Keratinocyte (primary cell): ENCODE data around the gene HNRNPAB. TPM values are rescaled to one million over a fixed set of nuclear protein-coding genes. Genes with fewer than 3 reads are reported as not detected.

Experiments
- DNase-seq: peaks from one replicate; pipeline ENCODE4 v3.0.0-alpha.2; 2011; ENCODE audit warnings: low read depth, missing footprints, low spot score
- FAIRE-seq: peaks from 2 replicates; lab custom pipeline; 2011; peaks lifted over from hg19 to GRCh38; lab: Jason Lieb, UNC
- H2AFZ ChIP-seq: 2 replicates; pipeline ENCODE4 v1.6.0; 2012; ENCODE audit warnings: low read length, control low read depth, inconsistent platforms; ENCODE audit not compliant: control insufficient read depth
- H3K27ac ChIP-seq: 2 replicates; pipeline ENCODE4 v1.5.1; 2011; ENCODE audit warnings: low read length; ENCODE audit not compliant: control insufficient read depth, insufficient read depth
- H3K27me3 ChIP-seq: 3 replicates; pipeline ENCODE4 v1.6.0; 2011; ENCODE audit warnings: low read length; ENCODE audit not compliant: control insufficient read depth, insufficient read depth; ENCODE audit errors: extremely low read depth
- H3K36me3 ChIP-seq, 2 experiments: 2 replicates in 1 of 2; 3 replicates in 1 of 2; pipeline ENCODE4 v1.5.1; 2011; ENCODE audit warnings: low read length in 2 of 2, mild to moderate bottlenecking in 1 of 2; ENCODE audit not compliant: control insufficient read depth in 2 of 2, insufficient read depth in 2 of 2; ENCODE audit errors: extremely low read depth in 1 of 2
- H3K4me1 ChIP-seq: 3 replicates; pipeline ENCODE4 v1.5.1; 2011; ENCODE audit warnings: low read length; ENCODE audit not compliant: control insufficient read depth, insufficient read depth; ENCODE audit errors: extremely low read depth
- H3K4me2 ChIP-seq: 3 replicates; pipeline ENCODE4 v1.6.0; 2011; ENCODE audit warnings: low read depth, low read length; ENCODE audit not compliant: control insufficient read depth, insufficient read depth; ENCODE audit errors: extremely low read depth
- H3K4me3 ChIP-seq, 3 experiments: fragments of 200-600 bp in 1 of 3; sonication (generic) in 1 of 3; 2 replicates in 2 of 3; 3 replicates in 1 of 3; pipeline ENCODE4 v1.5.1; 2011 to 2016; ENCODE audit warnings: low read length in 3 of 3, mild to moderate bottlenecking in 3 of 3, control low read depth in 2 of 3, inconsistent platforms in 1 of 3, low read depth in 1 of 3, mixed read lengths in 1 of 3, mixed run types in 1 of 3, moderate library complexity in 1 of 3; ENCODE audit not compliant: control insufficient read depth in 2 of 3, insufficient read depth in 2 of 3; ENCODE audit errors: extremely low read depth in 1 of 3
- H3K79me2 ChIP-seq: 2 replicates; pipeline ENCODE4 v1.6.0; 2012; ENCODE audit warnings: low read length; ENCODE audit not compliant: control insufficient read depth, insufficient read depth
- H3K9ac ChIP-seq: 3 replicates; pipeline ENCODE4 v1.6.0; 2011; ENCODE audit warnings: low read length; ENCODE audit not compliant: control insufficient read depth, insufficient read depth; ENCODE audit errors: extremely low read depth
- H3K9me1 ChIP-seq: 3 replicates; pipeline ENCODE4 v1.6.0; 2011; ENCODE audit warnings: low read length; ENCODE audit not compliant: control insufficient read depth, insufficient read depth; ENCODE audit errors: extremely low read depth
- H3K9me3 ChIP-seq: 2 replicates; pipeline ENCODE4 v1.5.1; 2012; ENCODE audit warnings: low read depth, low read length; ENCODE audit not compliant: control insufficient read depth
- H4K20me1 ChIP-seq: 3 replicates; pipeline ENCODE4 v1.6.0; 2011; ENCODE audit warnings: low read length; ENCODE audit not compliant: control insufficient read depth, insufficient read depth; ENCODE audit errors: extremely low read depth
- CTCF ChIP-seq, 3 experiments: IDR thresholded peaks in 1 of 3; conservative IDR thresholded peaks in 1 of 3; optimal IDR thresholded peaks in 1 of 3; 2 replicates in 2 of 3; 3 replicates in 1 of 3; pipeline versions ENCODE3 to v1.5.1; 2011; ENCODE audit warnings: low read length in 3 of 3, mild to moderate bottlenecking in 3 of 3, moderate library complexity in 2 of 3, control low read depth in 1 of 3, inconsistent platforms in 1 of 3; ENCODE audit not compliant: insufficient read depth in 2 of 3; ENCODE audit errors: extremely low read depth in 1 of 3
- EZH2 ChIP-seq: IDR thresholded peaks from one replicate; pipeline ENCODE4 v1.6.1; 2012; ENCODE audit warnings: inconsistent platforms, mild to moderate bottlenecking, low read length, moderate library complexity
- dilution Hi-C: fragments of 300-500 bp; cut with MboI; formaldehyde crosslinking; loops from one replicate; pipeline ENCODE4 v1.7.0; 2020; ENCODE audit warnings: low sequenced_read_pairs; ENCODE audit not compliant: extremely low pct_ligation_motif_present
- polyA plus RNA-seq, 5 experiments: library from polyadenylated mRNA; depleted of rRNA in 3 of 5; stranded (reverse) in 3 of 5; stranded (forward) in 1 of 5; unstranded in 1 of 5; fragments of >200 nt; gene quantifications; 1 replicate in 1 of 5; 2 replicates in 3 of 5; 3 replicates in 1 of 5; pipeline versions ENCODE4 v1.2.1 to v1.2.3, GENCODE V29; 2011 to 2012; ENCODE audit warnings: missing spikeins in 2 of 5, low read depth in 1 of 5, low replicate concordance in 1 of 5

Gene HNRNPAB
- polyA plus RNA-seq, 1 donor (not counting 4 experiments of a cell fraction or from before 2014, with no cell fraction given), result 161 TPM

DNA sequence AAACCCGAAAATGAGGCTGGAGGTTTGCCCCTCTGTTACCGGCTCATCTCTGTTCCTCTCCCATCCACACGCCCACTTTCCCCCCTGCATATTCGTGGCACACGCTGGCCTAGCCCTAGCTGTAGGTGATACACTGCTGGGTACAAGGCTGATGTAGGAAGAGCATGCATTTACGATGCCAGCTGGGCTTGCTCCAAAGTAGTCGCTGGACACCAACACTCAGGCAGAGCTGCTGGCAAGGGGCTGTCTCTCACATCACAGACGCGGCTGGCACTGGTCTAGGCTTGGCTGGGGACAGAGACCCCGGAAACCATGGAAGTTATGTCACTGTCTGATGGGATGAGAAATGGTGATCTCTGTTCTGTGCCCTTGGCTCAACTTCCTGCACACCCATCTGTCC, 38.1 kb downstream of the HNRNPAB start:
- Histone ChIP-seq H3K9me3 (no peaks in the 10 kb centered on the region), H3K4me2 (no peak overlapping the region), H4K20me1 (no peaks in the 10 kb centered on the region), H3K4me1 (peaks cover 9% of the 10 kb centered on the region), H3K9me1 (no peaks in the 10 kb centered on the region), H3K27me3 (peaks cover 7% of the 10 kb centered on the region), H3K27ac (no peak overlapping the region), H3K36me3 (no peaks in the 10 kb centered on the region), H3K4me3 (no peak overlapping the region), H2AFZ (no peak overlapping the region), H3K9ac (no peak overlapping the region), H3K79me2 (no peaks in the 10 kb centered on the region)
- TF ChIP-seq CTCF (optimal IDR thresholded peaks at IDR 0.05 in 1 of 3, IDR thresholded peaks at IDR 0.05 in 1 of 3, conservative IDR thresholded peaks at IDR 0.05 in 1 of 3; ENCODE audit: extremely low read depth in 1 of 3, insufficient read depth in 2 of 3, low read length in 3 of 3) (no peak), EZH2 (no peak)
- FAIRE-seq (no peak), DNase-seq (no peak)
- dilution Hi-C loops, result no loop called here

- TF ChIP-seq CTCF (optimal IDR thresholded peaks at IDR 0.05 in 1 of 3, IDR thresholded peaks at IDR 0.05 in 1 of 3, conservative IDR thresholded peaks at IDR 0.05 in 1 of 3; ENCODE audit: extremely low read depth in 1 of 3, insufficient read depth in 2 of 3, low read length in 3 of 3) (no peak), EZH2 (no peak)
- no peaks in the 10 kb centered on the region for H3K9me1 ChIP-seq
- H3K4me2 ChIP-seq, result no peak overlapping the region
- no peaks in the 10 kb centered on the region for H4K20me1 ChIP-seq
- H2AFZ ChIP-seq, result no peak overlapping the region
- H3K4me3 ChIP-seq, result no peak overlapping the region
- H3K4me1 ChIP-seq, result peaks cover 4% of the 10 kb centered on the region
- no peak for FAIRE-seq
- no peak for DNase-seq
- H3K27ac ChIP-seq, result no peak overlapping the region
- no peak overlapping the region for H3K9ac ChIP-seq
- H3K36me3 ChIP-seq, result no peaks in the 10 kb centered on the region
- H3K9me3 ChIP-seq, result no peaks in the 10 kb centered on the region
- dilution Hi-C loops, result no loop called here
- no peaks in the 10 kb centered on the region for H3K79me2 ChIP-seq
- H3K27me3 ChIP-seq, result peaks cover 7% of the 10 kb centered on the region
Measured at GRCh38 chr5:178244576-178244975, 40.2 kb downstream of the HNRNPAB start.
